Measurements from ENCODE around the gene CENPX. TPM values are rescaled to one million over a fixed set of nuclear protein-coding genes. Genes with fewer than 3 reads are reported as not detected.

CENPX gene
- total and polyA plus RNA-seq, 2 of the 13 experiments (the other 11 are each of a cell fraction or from before 2014, with no cell fraction given), result 92.7 to 170 TPM

DNA sequence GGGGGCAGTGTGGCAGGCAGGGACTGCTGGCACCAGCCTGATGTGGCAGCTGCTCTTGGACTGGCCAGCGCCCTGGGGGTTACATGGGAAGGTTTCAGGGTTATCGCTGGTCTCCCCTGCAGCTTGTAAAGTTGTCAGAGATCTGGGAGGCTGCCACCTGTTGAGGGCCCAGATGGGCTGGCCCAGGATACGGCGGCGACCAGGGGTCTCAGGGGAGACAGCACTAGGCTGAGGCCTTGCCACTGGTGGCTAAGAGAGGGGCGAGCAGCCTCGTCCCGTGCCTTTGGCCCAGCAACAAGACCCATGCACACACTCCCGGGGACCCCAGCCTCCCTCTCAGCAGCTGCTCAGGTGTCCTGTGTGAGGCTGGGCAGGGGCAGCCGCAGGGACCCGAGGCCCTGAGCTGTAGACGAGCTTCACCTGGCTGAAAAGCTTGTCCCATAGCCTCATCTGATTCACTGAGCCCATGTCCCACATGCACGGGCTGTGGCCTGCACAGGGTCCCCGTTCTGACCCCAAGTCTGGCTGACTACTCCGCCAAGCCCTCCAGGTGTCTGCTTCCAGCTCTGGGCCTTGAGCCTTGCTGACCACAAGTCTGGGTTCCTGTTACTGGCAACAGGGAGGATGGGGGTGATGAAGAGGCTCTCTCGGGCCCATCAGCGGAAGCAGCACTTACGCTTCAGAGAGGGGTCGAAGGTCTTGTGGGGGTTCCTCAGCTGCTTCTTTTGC is 36.8 kb upstream of the CENPX start:
- POLR2A ChIA-PET, result interaction anchor here (1.0 to 1.6 kb wide), 3 partner anchors 22 to 39 kb away, joined by 4 to 7 read pairs (median 4); partner anchors contain the start of gene DCXR
- H3K36me3 ChIP-seq (replicated peaks in 1 of 2; ENCODE audit: control insufficient read depth in 1 of 2, insufficient read depth in 2 of 2, low read length in 2 of 2), result peaks cover 50 to 74% of the 10 kb centered on the region in 2 experiments
- H3K27me3 ChIP-seq (ENCODE audit: control insufficient read depth in 1 of 2, insufficient read depth in 2 of 2, low read length in 2 of 2), result no peaks in the 10 kb centered on the region
- H3K27ac ChIP-seq (ENCODE audit: extremely low read length, insufficient read depth, low read length), result no peak overlapping the region
- intact Hi-C loops (cut with micrococcal nuclease; ENCODE audit: unreplicated experiment) (no loop called here), in situ Hi-C loops (cut with HindIII; ENCODE audit: extremely low pct_ligation_motif_present, low pct_unique_long_range_greater_than_20kb) (no loop called here)
- FAIRE-seq, result no peak
- peaks cover 46% of the 10 kb centered on the region for H3K4me1 ChIP-seq (ENCODE audit: insufficient read depth, low read length)
- CTCF ChIA-PET (ENCODE audit: low intra/inter-chr PET ratio, low total read pairs), result no interaction called here
- H3K79me2 ChIP-seq (ENCODE audit: insufficient read depth, low read length), result peaks cover 10% of the 10 kb centered on the region
- H3K9me3 ChIP-seq (ENCODE audit: low read length), result no peaks in the 10 kb centered on the region
- H4K20me1 ChIP-seq (ENCODE audit: insufficient read depth, low read length), result no peaks in the 10 kb centered on the region
- no TSS peak for BruUV-seq (replicated peaks)
- no peak overlapping the region for H2AFZ ChIP-seq (ENCODE audit: low read length)
- WGBS (ENCODE audit: low lambda C conversion rate), result 98% methylated on average over 10 of the region's 19 CpGs
- no peak overlapping the region for H3K4me2 ChIP-seq (ENCODE audit: low read depth, low read length)
- H3K9ac ChIP-seq (ENCODE audit: insufficient read depth, low read depth, low read length), result no peak overlapping the region
- no peak overlapping the region for H3K4me3 ChIP-seq (replicated peaks in 1 of 3; ENCODE audit: insufficient read depth in 1 of 3, low read depth in 2 of 3, low read length in 3 of 3)
- no peak for ATAC-seq
- TF ChIP-seq POLR2G (IDR thresholded peaks at IDR 0.05; ENCODE audit: low read depth, low read length), result peak; percentile 0
- peak; percentile 33 for TF ChIP-seq RBM22 (optimal IDR thresholded peaks at IDR 0.05; ENCODE audit: low read length)
- TF ChIP-seq ZNF572 (CRISPR knock-in tag; IDR thresholded peaks at IDR 0.05), result 0 out of 2 replicates have a peak, but pooled peaks have one; percentile 30
- peak; percentile 56 for TF ChIP-seq RBFOX2 (IDR thresholded peaks at IDR 0.05; ENCODE audit: low read depth, low read length)
- TF ChIP-seq, protein P1, sequence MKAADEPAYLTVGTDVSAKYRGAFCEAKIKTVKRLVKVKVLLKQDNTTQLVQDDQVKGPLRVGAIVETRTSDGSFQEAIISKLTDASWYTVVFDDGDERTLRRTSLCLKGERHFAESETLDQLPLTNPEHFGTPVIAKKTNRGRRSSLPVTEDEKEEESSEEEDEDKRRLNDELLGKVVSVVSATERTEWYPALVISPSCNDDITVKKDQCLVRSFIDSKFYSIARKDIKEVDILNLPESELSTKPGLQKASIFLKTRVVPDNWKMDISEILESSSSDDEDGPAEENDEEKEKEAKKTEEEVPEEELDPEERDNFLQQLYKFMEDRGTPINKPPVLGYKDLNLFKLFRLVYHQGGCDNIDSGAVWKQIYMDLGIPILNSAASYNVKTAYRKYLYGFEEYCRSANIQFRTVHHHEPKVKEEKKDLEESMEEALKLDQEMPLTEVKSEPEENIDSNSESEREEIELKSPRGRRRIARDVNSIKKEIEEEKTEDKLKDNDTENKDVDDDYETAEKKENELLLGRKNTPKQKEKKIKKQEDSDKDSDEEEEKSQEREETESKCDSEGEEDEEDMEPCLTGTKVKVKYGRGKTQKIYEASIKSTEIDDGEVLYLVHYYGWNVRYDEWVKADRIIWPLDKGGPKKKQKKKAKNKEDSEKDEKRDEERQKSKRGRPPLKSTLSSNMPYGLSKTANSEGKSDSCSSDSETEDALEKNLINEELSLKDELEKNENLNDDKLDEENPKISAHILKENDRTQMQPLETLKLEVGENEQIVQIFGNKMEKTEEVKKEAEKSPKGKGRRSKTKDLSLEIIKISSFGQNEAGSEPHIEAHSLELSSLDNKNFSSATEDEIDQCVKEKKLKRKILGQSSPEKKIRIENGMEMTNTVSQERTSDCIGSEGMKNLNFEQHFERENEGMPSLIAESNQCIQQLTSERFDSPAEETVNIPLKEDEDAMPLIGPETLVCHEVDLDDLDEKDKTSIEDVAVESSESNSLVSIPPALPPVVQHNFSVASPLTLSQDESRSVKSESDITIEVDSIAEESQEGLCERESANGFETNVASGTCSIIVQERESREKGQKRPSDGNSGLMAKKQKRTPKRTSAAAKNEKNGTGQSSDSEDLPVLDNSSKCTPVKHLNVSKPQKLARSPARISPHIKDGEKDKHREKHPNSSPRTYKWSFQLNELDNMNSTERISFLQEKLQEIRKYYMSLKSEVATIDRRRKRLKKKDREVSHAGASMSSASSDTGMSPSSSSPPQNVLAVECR (CRISPR knock-in tag; IDR thresholded peaks at IDR 0.05; ENCODE audit: borderline replicate concordance), result peak; percentile 15; the same call in 1 of the 2 replicates
- TF ChIP-seq AGO1 (IDR thresholded peaks at IDR 0.05; ENCODE audit: low read depth, low read length, poor library complexity, severe bottlenecking), result peak; percentile 49
- TF ChIP-seq AGO2 (optimal IDR thresholded peaks at IDR 0.05; ENCODE audit: low read depth, low read length), result peak; percentile 45
- no peak for TF ChIP-seq ZBTB7B (CRISPR knock-in tag; IDR thresholded peaks at IDR 0.05)
- TF ChIP-seq, protein P2, sequence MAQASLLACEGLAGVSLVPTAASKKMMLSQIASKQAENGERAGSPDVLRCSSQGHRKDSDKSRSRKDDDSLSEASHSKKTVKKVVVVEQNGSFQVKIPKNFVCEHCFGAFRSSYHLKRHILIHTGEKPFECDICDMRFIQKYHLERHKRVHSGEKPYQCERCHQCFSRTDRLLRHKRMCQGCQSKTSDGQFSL (CRISPR knock-in tag; IDR thresholded peaks at IDR 0.05), result peak; percentile 84; the same call in 1 of the 2 replicates
- peak; percentile 20 for TF ChIP-seq HNRNPH1 (optimal IDR thresholded peaks at IDR 0.05; ENCODE audit: low read depth, low read length)
- no peak for TF ChIP-seq ZSCAN9 (CRISPR knock-in tag; IDR thresholded peaks at IDR 0.05; ENCODE audit: borderline replicate concordance)
- TF ChIP-seq, protein P3, sequence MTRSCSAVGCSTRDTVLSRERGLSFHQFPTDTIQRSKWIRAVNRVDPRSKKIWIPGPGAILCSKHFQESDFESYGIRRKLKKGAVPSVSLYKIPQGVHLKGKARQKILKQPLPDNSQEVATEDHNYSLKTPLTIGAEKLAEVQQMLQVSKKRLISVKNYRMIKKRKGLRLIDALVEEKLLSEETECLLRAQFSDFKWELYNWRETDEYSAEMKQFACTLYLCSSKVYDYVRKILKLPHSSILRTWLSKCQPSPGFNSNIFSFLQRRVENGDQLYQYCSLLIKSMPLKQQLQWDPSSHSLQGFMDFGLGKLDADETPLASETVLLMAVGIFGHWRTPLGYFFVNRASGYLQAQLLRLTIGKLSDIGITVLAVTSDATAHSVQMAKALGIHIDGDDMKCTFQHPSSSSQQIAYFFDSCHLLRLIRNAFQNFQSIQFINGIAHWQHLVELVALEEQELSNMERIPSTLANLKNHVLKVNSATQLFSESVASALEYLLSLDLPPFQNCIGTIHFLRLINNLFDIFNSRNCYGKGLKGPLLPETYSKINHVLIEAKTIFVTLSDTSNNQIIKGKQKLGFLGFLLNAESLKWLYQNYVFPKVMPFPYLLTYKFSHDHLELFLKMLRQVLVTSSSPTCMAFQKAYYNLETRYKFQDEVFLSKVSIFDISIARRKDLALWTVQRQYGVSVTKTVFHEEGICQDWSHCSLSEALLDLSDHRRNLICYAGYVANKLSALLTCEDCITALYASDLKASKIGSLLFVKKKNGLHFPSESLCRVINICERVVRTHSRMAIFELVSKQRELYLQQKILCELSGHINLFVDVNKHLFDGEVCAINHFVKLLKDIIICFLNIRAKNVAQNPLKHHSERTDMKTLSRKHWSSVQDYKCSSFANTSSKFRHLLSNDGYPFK (CRISPR knock-in tag; IDR thresholded peaks at IDR 0.05; ENCODE audit: borderline replicate concordance), result 0 out of 2 replicates have a peak, but pooled peaks have one; percentile 1
- TF ChIP-seq GFI1 (CRISPR knock-in tag; IDR thresholded peaks at IDR 0.05; ENCODE audit: borderline replicate concordance), result no peak
- TF ChIP-seq ZNF788 (CRISPR knock-in tag; IDR thresholded peaks at IDR 0.05; ENCODE audit: borderline replicate concordance), result no peak
- DNase-seq (ENCODE audit: low spot score), result no peak

Data from HepG2 (cell line).